ENCODE data around the gene PFKFB4.

PFKFB4 gene

GRCh38 chr3:48501196-48501595 lies 55.4 kb downstream of the PFKFB4 start:
- TF ChIP-seq ZNF10 (tag by site-specific recombination; IDR thresholded peaks at IDR 0.05) (no peak), ZNF777 (tag by site-specific recombination; IDR thresholded peaks at IDR 0.05; ENCODE audit: borderline replicate concordance) (no peak), ZNF202 (tag by site-specific recombination; IDR thresholded peaks at IDR 0.05; ENCODE audit: borderline replicate concordance) (no peak), ZNF174 (tag by site-specific recombination; IDR thresholded peaks at IDR 0.05) (no peak), ZNF660 (tag by site-specific recombination; IDR thresholded peaks at IDR 0.05) (no peak), ZNF19 (tag by site-specific recombination; IDR thresholded peaks at IDR 0.05; ENCODE audit: low read depth) (no peak), ZSCAN16 (tag by site-specific recombination; IDR thresholded peaks at IDR 0.05) (no peak), ZNF571 (tag by site-specific recombination; IDR thresholded peaks at IDR 0.05) (no peak), ZNF561 (tag by site-specific recombination; IDR thresholded peaks at IDR 0.05; ENCODE audit: borderline replicate concordance) (no peak), SP7 (tag by site-specific recombination; IDR thresholded peaks at IDR 0.05) (no peak), ZNF140 (tag by site-specific recombination; IDR thresholded peaks at IDR 0.05) (no peak), PRDM2 (tag by site-specific recombination; IDR thresholded peaks at IDR 0.05; ENCODE audit: borderline replicate concordance) (no peak), ZBTB6 (tag by site-specific recombination; IDR thresholded peaks at IDR 0.05) (no peak), ATF2 (tag by site-specific recombination; IDR thresholded peaks at IDR 0.05; ENCODE audit: low read depth) (no peak), ZNF48 (tag by site-specific recombination; IDR thresholded peaks at IDR 0.05) (no peak), ZNF658 (tag by site-specific recombination; IDR thresholded peaks at IDR 0.05) (no peak), ZNF302 (tag by site-specific recombination; IDR thresholded peaks at IDR 0.05; ENCODE audit: low read depth) (no peak), GLI4 (tag by site-specific recombination; IDR thresholded peaks at IDR 0.05) (no peak), ZNF626 (tag by site-specific recombination; IDR thresholded peaks at IDR 0.05) (no peak)
- Histone ChIP-seq H3K9me3 (ENCODE audit: control insufficient read depth, insufficient read depth, low read depth, low read length) (no peaks in the 10 kb centered on the region), H3K27ac (ENCODE audit: extremely low read depth, low read depth, low read length) (no peak overlapping the region), H3K4me3 (ENCODE audit: low read depth, low read length) (no peak overlapping the region), H3K36me3 (ENCODE audit: control insufficient read depth in 2 of 2, insufficient read depth in 1 of 2, low read length in 2 of 2) (no peaks in the 10 kb centered on the region), H3K4me1 (ENCODE audit: control insufficient read depth, insufficient read depth, low read length) (no peaks in the 10 kb centered on the region)
- ChIA-PET CTCF (no interaction called here), POLR2A (no interaction called here)

GRCh38 chr3:48500656-48501055 lies 55.9 kb downstream of the PFKFB4 start:
- H3K4me1 ChIP-seq (ENCODE audit: control insufficient read depth, insufficient read depth, low read length) = no peaks in the 10 kb centered on the region
- no peak for TF ChIP-seq RBAK (tag by site-specific recombination; IDR thresholded peaks at IDR 0.05)
- no peak for TF ChIP-seq ZNF558 (tag by site-specific recombination; IDR thresholded peaks at IDR 0.05)
- TF ChIP-seq ZSCAN23 (tag by site-specific recombination; IDR thresholded peaks at IDR 0.05) = no peak
- TF ChIP-seq ZNF529 (tag by site-specific recombination; IDR thresholded peaks at IDR 0.05; ENCODE audit: insufficient replicate concordance) = no peak
- POLR2A ChIA-PET = no interaction called here
- H3K4me3 ChIP-seq (ENCODE audit: low read depth, low read length) = no peak overlapping the region
- no peak overlapping the region for H3K27ac ChIP-seq (ENCODE audit: extremely low read depth, low read depth, low read length)
- no peaks in the 10 kb centered on the region for H3K36me3 ChIP-seq (ENCODE audit: control insufficient read depth in 2 of 2, insufficient read depth in 1 of 2, low read length in 2 of 2)
- H3K9me3 ChIP-seq (ENCODE audit: control insufficient read depth, insufficient read depth, low read depth, low read length) = no peaks in the 10 kb centered on the region
- CTCF ChIA-PET = no interaction called here
